Vagina (tissue), 2 donors: ENCODE measurements around the gene RIT2. TPM values are rescaled to one million over a fixed set of nuclear protein-coding genes. Genes with fewer than 3 reads are reported as not detected.

Experiments
- DNase-seq, 2 donors: peaks; one replicate each; pipeline ENCODE4 v3.0.0-alpha.2; 2017; ENCODE audit errors: extremely low spot score in 2 of 2
- H3K27ac ChIP-seq: fragments of 200-600 bp; sonication (generic); one replicate; pipeline ENCODE4 v1.5.1; 2019
- H3K27me3 ChIP-seq: fragments of 200-600 bp; sonication (generic); one replicate; pipeline ENCODE4 v1.5.1; 2019
- H3K36me3 ChIP-seq, 2 donors: fragments of 200-600 bp; sonication (generic); one replicate each; pipeline ENCODE4 v1.5.1; 2017 to 2019
- H3K4me1 ChIP-seq: fragments of 200-600 bp; sonication (generic); one replicate; pipeline ENCODE4 v1.5.1; 2019
- H3K4me3 ChIP-seq, 2 donors: fragments of 200-600 bp; sonication (generic); 1 replicate in 1 of 2; 2 replicates in 1 of 2; pipeline ENCODE4 v1.5.1; 2016 to 2019
- H3K9me3 ChIP-seq: fragments of 200-600 bp; sonication (generic); one replicate; pipeline ENCODE4 v1.5.1; 2019
- CTCF ChIP-seq, 3 experiments: fragments of 450-650 bp in 2 of 3; fragments of 200-600 bp in 1 of 3; sonication (generic) in 1 of 3; IDR thresholded peaks; one replicate each; pipeline ENCODE4 v1.5.1; 2017 to 2019; ENCODE audit warnings: antibody characterized with exemption in 3 of 3, mild to moderate bottlenecking in 2 of 3, moderate library complexity in 2 of 3
- POLR2A ChIP-seq, 2 donors: fragments of 450-650 bp; IDR thresholded peaks; one replicate each; pipeline ENCODE4 v1.6.1; 2017; ENCODE audit warnings: antibody characterized with exemption in 2 of 2, mild to moderate bottlenecking in 2 of 2, moderate library complexity in 2 of 2
- POLR2AphosphoS5 ChIP-seq, 2 donors: sonication (generic); formaldehyde crosslinking; IDR thresholded peaks; one replicate each; pipeline ENCODE4 v1.9.0; 2017; ENCODE audit warnings: antibody characterized with exemption in 2 of 2, mild to moderate bottlenecking in 2 of 2, low read depth in 1 of 2; ENCODE audit not compliant: insufficient read depth in 1 of 2
- intact Hi-C: fragments of 100-400 bp; cut with DNase I; formaldehyde crosslinking; loops from one replicate; pipeline ENCODE4 v1.15.1; 2023
- total RNA-seq: library from RNA; depleted of rRNA; stranded (reverse); fragments of >200 nt; gene quantifications from one replicate; pipeline ENCODE4 v1.2.3, GENCODE V29; 2016

RIT2 gene
- total RNA-seq, 1 donor from 2014 or later: not detected

- Histone ChIP-seq H3K9me3 (no peaks in the 10 kb centered on the region), H3K4me3 (no peak overlapping the region), H3K27ac (no peak overlapping the region), H3K4me1 (no peaks in the 10 kb centered on the region), H3K27me3 (no peaks in the 10 kb centered on the region), H3K36me3 (no peaks in the 10 kb centered on the region)
- no peak for DNase-seq
- TF ChIP-seq CTCF (IDR thresholded peaks at IDR 0.05) (no peak), POLR2A (IDR thresholded peaks at IDR 0.05) (no peak), POLR2AphosphoS5 (IDR thresholded peaks at IDR 0.05; ENCODE audit: insufficient read depth in 1 of 2, low read depth in 1 of 2) (no peak)
- intact Hi-C loops: no loop called here
Measured at GRCh38 chr18:42941021-42941420, 174.5 kb downstream of the RIT2 start.

- peaks cover 2% of the 10 kb centered on the region for H3K4me1 ChIP-seq
- TF ChIP-seq POLR2AphosphoS5 (IDR thresholded peaks at IDR 0.05; ENCODE audit: insufficient read depth in 1 of 2, low read depth in 1 of 2) (no peak), POLR2A (IDR thresholded peaks at IDR 0.05) (no peak), CTCF (IDR thresholded peaks at IDR 0.05) (no peak)
- no peak for DNase-seq
- no peaks in the 10 kb centered on the region for H3K36me3 ChIP-seq
- intact Hi-C loops: no loop called here
- H3K9me3 ChIP-seq: no peaks in the 10 kb centered on the region
- H3K27me3 ChIP-seq: no peaks in the 10 kb centered on the region
- H3K4me3 ChIP-seq: no peak overlapping the region
- H3K27ac ChIP-seq: no peak overlapping the region
Measured at GRCh38 chr18:42937436-42937835, 178.0 kb downstream of the RIT2 start.

GRCh38 chr18:42936289-42936688 lies 179.2 kb downstream of the RIT2 start:
- Histone ChIP-seq H3K9me3 (no peaks in the 10 kb centered on the region), H3K4me3 (no peak overlapping the region), H3K27ac (no peak overlapping the region), H3K27me3 (no peaks in the 10 kb centered on the region), H3K36me3 (no peaks in the 10 kb centered on the region), H3K4me1 (peaks cover 12% of the 10 kb centered on the region)
- intact Hi-C loops: no loop called here
- TF ChIP-seq POLR2A (IDR thresholded peaks at IDR 0.05): no peak
- no peak for TF ChIP-seq POLR2AphosphoS5 (IDR thresholded peaks at IDR 0.05; ENCODE audit: insufficient read depth in 1 of 2, low read depth in 1 of 2)
- TF ChIP-seq CTCF (IDR thresholded peaks at IDR 0.05): no peak
- DNase-seq: no peak

GRCh38 chr18:42931491-42931890 lies 184.0 kb downstream of the RIT2 start:
- intact Hi-C loops: no loop called here
- TF ChIP-seq POLR2A (IDR thresholded peaks at IDR 0.05) (no peak), POLR2AphosphoS5 (IDR thresholded peaks at IDR 0.05; ENCODE audit: insufficient read depth in 1 of 2, low read depth in 1 of 2) (peak in 1 of 2 donors; percentile 20), CTCF (IDR thresholded peaks at IDR 0.05) (no peak)
- Histone ChIP-seq H3K27me3 (no peaks in the 10 kb centered on the region), H3K9me3 (no peaks in the 10 kb centered on the region), H3K27ac (peak overlapping the region; percentile 23), H3K4me1 (peaks cover 12% of the 10 kb centered on the region), H3K36me3 (no peaks in the 10 kb centered on the region), H3K4me3 (no peak overlapping the region)
- DNase-seq: no peak

- TF ChIP-seq POLR2A (IDR thresholded peaks at IDR 0.05) (no peak), CTCF (IDR thresholded peaks at IDR 0.05) (no peak), POLR2AphosphoS5 (IDR thresholded peaks at IDR 0.05; ENCODE audit: insufficient read depth in 1 of 2, low read depth in 1 of 2) (no peak)
- intact Hi-C loops: no loop called here
- no peaks in the 10 kb centered on the region for H3K36me3 ChIP-seq
- H3K4me3 ChIP-seq: no peak overlapping the region
- peaks cover 12% of the 10 kb centered on the region for H3K4me1 ChIP-seq
- no peaks in the 10 kb centered on the region for H3K9me3 ChIP-seq
- no peak for DNase-seq
- H3K27me3 ChIP-seq: no peaks in the 10 kb centered on the region
- H3K27ac ChIP-seq: no peak overlapping the region
Measured at GRCh38 chr18:42929857-42930256, 185.6 kb downstream of the RIT2 start.
